Activated gamma-delta T cell treated with Interleukin-2 at 50 U/mL for 16 hours (primary cell): ENCODE measurements around the gene CTDP1.

Experiments
- DNase-seq: peaks from one replicate; pipeline ENCODE4 v3.0.0-alpha.2; 2020

CTDP1 gene

DNA sequence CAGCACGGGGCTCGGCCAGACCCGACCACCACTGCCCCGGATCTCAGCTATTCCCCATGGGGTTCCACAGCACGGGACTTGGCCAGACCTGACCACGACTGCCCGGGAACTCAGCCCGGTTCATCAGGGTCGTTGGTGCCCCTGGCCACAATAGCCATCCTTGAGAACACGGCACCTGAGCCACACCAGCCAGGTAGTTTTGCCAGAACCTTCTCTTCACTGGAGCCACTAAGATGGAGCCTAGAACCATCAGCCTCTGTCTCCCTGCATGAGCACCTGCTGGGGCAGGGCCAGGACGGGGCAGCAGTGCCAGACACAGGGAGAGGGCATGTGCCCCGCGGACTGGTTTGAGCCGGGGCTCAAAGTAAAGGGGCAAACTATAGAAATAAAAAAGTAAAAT lies 106.7 kb downstream of the CTDP1 start:
- no peak for DNase-seq

DNA sequence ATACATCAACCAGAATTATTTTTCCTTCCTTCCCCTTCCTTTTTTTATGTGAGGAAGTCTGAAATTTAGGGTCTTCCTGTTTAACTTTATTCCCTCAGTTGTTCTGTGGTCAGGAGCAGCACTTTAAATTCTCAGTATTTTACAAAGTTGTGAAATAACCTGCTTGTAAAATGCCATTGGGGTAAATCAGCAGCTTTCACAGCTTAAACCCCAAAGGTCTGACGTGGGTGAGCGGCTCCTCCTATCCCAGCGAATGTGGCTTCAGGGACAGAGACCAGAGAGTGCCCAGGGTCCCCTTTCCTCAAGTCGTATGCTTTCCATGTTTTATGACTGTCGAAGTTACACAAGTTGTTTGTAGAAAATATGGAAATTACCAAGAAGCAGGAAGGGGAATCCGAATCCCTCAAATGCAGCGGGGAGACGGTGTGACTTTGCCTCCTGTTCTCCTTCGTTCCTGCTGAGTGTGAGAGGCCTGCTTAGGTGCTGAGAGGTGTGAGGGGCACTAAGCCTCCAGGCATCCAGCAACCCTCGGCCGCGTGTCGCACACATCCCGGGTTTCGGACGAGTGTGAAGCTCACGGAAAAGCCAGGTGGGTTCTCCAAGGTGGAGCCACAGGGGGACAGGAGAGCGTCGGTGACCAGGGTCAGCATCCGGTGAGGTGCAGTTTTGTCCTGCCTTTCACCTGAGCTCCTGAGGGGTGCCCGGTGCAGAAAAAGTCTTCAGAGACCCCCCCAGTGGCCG lies 107.4 kb downstream of the CTDP1 start:
- no peak for DNase-seq

DNA sequence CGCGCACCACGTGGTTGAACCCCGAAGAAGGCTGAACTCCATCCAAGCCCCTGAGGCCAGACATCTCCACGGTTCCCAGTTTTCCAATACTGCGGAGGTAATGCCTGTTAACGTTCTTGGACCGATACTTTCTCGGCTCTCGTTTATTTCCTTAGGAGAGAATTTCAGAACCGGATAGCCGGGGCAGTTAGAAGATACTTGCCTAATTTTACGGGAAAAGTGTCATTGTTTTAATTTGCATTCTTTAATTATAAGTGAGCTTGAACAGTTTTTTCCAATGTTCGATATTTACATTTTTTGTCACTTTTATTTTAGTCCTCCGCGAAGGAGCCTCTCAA lies 107.9 kb downstream of the CTDP1 start:
- no peak for DNase-seq

DNA sequence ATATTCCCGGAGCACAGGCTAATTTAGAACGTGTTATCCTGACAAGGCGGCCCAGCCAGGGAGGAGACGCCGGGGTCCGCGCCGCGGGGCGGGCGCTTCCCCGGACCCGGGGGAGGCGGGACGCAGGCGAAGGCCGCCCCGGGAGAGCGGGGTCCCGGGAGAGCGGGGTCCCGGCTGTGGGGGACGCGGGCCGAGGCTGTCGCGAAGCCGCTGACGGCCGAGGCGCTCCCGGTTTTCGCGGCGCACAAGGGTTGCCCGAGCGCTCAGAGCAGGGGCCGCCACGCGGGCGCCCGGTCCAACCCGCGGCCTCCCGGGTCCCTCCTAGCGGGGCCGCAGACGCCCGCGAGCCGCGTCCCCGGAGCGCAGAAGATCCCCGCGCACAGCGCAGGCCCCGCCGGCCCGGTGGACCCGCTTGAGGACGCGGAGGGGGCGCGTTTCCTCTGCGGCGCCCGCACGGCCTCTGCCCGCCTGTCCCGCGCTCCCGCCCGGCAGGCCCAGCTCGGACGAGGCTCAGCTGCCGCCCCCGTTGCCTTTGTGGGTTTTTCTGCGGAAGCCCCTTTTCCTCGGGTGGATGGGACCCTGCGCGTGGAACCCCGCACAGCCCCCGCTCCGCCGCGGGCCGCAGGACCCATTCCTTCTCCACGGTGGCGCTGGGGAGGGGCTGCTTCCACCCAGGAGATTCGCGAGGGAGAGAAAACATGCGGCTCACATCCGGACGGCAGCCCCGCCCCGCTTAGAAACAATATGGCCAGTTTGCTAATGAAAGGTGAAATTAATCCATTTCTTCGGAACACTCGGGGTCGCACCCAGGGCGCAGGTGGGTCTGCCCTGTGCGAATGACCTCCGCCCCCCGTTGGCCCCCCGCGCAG lies 108.5 kb downstream of the CTDP1 start:
- no peak for DNase-seq

DNA sequence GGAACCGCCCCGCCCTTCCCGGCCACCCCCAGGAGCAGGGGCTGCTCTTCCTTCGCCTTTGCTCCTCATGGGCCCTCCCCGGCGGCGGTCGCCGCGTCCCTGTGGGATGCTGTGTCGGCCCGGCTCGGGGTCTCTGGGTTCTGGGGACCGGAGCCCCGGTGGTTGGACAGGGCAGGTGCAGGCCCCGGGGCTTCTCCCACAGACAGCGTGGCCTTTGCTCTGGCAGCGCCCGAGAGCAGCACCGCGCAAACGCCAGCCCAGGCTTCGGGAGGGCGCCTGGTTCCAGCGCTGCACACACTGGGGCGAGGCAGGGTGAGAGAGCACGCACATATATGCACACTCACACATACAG lies 109.1 kb downstream of the CTDP1 start:
- DNase-seq: no peak

DNA sequence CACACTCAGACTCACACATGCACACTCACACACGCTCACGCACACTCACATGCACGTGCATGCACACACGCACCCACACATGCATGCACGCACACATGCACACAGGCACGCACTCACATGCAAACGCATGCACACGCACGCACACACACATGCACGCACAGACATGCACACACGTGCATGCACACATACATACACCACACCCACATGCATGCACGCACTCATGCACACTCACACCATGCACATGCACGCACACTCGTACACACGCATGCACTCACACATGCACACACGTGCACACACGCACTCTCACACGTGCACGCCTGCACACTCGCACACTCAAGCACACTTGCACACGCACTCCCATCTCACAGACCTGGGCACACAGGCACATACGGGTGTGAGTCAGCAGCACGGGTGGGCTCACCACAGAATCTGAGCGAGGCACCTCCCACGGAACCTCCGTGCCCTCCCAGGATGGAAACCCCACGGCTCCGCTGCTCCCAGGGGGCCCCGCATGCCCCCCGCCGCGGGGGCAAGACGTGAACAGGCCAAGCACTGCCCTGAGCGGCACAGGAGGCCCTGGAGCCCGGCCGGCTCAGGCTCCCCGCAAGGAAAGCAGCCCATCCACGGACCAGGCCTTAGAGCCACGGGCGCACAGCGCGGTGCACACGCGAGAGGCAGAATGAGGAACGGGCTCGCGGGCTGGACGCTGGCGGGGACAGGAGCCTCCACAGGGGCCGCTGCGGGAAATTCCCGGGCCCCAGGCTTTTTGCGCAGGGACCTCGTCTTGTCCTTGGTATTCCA lies 109.7 kb downstream of the CTDP1 start:
- no peak for DNase-seq

DNA sequence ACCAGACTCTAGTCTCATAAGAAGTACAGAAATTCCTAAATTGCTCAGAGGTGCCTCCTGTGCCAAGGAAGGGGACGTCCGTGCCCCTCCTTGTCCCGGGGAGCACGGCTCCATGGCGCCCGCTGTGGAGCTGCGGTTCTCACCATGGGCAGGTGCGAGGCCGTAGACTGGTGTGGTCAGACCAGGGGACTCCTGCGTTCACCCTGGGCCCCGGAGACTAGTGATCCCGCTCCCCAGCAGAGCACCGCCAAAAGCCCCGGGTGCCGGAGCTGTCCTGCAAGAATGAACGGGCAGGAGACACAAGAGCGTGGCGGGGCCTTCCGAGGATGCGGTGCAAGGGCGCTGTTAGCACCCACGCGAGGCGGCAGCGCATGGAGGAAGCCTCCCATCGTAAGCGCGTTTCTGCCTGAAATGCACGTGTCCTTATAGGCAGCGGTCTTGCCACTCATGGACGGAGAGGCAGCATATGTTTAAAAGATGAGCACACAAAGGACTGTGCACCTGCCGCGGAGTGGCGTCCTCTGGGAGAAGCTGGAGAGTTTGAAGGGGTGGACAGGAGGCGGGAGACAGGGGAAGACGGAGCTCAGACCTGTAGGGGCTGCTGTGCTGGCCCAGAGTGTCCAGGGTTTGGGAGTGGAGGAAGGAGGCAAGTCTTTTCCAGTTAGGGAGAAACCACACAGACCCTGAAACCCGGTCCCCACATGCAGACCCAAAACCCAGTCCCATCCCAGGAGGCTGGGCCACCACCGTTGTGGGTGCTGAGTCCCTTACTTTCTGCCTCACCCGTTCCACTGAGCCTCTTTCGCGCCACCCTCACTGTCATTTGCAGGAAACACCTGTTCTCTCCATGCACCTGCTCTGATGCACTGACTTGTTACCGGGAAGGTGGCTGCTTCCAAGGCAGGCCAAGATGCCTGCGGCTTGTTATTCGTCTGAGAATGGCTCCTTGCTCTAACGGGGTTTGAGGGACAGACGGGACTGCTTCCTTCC lies 110.6 kb downstream of the CTDP1 start:
- no peak for DNase-seq

DNA sequence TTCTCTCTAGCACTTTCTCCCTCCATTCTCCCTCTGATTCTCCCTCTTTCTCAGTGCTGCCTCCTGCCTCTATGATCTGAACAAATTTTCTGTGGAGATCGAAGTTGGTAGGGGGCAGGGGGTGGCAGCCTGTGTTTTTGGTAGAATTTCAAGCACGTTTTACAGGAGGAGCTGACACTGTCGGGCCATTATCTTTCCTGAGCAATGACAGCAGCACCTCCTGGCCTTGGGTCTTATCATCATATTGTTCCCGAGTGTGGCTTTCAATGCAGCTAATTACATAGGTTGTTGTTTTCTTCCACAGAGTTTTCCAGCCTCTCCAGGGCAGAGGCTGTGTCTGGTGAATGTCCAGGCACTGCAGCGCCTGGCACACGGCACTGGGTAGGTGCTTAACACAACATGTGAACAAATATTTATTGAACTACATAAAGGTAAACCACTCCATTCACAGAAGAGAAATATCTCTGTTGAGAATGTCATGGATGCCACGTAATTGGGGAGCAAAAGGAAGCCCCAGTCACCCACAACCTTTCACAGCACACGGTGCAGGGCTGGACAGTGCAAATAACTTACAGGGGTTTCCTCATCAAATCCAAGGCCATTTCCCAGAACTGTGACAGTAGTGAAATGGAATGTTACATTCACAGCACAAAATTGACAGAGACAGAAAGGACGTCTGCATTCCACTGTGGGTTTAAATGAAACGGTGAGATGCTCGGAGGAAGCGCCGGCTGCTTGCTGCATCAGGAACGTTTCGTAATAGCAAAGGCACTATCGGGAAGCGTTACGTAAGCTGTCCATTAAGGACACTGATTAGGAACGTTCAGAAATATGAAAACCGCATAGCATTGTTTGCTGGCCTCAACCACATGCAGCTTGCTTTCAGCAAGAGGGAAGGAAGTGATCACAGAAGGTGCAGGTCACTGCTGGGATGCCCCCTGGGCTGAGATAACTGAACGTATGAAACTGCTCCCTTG lies 111.7 kb downstream of the CTDP1 start:
- DNase-seq: no peak

DNA sequence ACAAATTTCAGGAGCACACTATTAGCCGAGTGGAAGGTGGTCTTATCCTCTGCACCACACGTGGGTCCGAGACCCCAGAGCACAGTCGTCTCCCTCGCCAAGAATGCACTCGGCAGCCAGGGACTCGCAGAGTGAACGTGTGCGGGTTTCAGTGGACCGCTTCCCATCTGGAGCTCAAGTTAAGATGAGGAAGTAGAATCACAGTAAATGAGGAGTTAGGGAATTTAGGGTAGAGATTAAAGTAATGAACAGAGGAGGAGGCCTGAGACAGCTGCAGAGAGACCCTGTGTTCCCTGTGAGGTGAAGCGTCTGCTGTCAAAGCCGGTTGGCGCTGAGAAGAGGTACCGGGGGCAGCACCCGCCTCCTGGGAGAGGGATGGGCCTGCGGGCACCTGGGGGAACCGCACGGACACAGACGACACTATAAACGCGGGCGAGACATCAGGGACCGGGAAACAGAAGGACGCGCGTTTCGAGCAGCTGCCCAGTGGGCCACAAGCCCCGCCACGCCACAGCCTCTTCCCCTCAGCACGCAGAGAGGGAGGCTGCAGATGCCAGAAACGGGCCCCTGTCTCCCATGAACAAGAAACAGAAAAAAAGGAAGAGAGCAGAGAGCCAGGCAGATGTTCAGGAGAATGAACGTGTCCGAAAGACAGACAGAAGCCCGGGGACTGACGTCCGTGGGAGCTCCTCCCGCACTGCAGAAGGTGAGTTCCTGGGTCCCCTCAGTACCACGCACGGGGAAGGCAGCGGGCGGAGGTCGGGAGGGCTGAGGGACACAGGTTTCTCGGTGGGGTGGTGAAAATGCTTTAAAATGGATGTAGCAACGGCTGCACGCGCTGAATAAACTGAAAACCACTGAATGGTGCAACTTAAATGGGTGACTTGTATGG lies 112.7 kb downstream of the CTDP1 start:
- no peak for DNase-seq

DNA sequence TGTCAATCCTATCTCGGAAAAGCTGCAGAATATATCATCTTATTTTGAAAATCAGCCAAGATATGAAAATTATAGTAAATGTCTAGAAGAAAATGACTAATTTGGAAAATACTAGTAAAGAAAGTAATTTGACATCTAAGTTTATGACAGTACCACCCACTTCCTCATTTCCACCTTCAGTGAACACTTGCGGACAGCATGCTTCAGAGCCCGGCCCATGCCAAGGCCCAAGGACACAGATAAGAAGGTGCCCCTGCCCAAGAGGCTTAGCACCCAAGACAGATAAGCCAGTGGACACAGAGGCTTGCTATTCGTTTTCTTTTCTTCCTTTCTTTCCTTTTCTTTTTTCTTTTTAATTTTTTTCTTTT lies 113.4 kb downstream of the CTDP1 start:
- no peak for DNase-seq

DNA sequence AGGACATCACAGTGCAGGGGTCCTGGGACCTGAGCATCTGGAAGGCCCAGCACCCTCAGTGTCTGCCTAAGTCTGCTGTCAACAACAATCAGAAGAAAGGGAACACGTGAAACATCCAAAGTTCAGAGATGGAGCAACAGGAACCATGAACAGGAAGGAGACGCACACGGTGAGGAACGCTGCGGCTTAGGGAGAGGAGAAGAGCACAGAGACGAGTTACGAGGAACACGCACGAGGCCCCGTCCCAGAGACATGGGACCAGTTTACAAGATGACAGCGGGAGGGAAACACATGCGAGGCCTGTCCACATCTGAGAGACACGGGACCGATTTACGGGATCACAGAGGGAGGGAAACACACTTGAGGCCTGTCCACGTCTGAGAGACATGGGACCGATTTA lies 115.2 kb downstream of the CTDP1 start:
- DNase-seq: no peak

DNA sequence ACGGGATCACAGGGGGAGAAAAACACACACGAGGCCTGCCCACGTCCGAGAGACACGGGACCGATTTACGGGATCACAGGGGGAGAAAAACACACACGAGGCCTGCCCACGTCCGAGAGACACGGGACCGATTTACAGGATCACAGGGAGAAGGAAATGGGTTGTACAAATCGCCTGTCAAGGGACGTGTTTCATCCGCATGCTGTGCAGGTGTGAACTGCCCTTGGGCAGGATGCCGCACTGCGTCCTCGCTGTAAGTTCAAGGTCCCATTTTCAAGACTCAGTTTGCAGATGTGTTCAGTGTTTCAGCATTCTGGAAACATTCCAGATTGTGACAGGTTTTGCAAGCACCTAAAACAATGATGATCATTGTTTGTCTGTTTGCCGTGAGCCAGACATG lies 115.8 kb downstream of the CTDP1 start:
- DNase-seq: no peak

DNA sequence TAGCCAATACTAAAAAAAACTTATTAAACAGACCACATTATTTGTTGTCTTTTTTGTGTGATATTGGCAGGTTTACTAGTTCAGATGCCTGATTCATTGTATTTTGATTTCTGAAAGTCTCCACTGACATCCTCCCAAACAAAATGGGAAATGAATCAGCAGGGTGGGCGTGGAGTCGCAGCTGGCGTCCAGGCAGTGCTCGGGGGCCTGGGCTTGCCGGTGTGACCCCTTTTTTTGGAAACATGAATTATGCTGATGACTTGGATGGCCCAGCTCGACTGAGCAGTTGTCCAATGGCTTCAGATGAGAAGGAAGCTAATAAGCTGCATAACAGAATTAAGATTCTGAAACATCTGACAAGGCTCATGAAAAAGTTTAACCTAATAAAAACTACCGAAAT lies 116.4 kb downstream of the CTDP1 start:
- no peak for DNase-seq

DNA sequence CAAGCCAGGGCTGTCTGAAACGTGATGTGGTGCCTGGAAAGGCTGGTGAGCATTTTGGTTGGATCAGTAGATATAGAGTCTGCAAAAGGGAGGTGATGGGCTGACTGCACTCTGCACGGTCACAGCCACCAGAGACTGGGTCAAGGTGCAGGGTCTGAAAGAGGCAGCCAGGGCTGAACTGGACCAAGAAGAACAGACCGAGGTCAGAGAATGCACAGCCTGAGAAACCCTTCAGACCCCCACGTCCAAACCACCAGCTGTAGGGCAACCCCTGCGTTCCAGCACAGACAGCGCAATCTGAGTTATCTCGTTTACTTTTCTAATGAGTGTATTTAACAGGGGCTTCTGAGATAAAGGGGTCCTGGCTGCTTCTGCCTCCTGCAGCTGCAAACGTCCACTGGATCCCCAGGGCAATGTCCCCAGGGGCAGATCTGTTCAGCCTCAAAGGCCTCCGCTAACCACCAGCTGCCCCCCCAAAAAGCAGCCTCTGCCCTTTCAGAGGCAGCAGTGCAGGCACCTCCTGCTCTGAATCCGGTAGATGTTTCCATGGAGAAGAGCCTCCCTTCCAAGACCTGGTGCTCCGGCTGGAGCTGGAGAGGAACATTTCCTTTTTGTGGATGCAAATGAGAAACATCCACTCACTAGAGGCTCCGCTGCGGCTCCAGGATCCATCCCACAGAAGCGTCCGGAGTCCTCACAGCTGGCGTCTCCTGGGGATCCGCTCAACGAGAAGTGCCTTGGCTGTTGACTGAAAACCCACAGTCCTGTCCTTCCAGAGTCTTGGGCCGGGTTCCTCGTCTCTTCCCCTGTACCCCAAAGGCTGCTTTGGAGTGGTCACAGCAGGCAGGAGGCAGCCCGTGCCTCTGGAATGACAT lies 117.2 kb downstream of the CTDP1 start:
- DNase-seq: no peak

DNA sequence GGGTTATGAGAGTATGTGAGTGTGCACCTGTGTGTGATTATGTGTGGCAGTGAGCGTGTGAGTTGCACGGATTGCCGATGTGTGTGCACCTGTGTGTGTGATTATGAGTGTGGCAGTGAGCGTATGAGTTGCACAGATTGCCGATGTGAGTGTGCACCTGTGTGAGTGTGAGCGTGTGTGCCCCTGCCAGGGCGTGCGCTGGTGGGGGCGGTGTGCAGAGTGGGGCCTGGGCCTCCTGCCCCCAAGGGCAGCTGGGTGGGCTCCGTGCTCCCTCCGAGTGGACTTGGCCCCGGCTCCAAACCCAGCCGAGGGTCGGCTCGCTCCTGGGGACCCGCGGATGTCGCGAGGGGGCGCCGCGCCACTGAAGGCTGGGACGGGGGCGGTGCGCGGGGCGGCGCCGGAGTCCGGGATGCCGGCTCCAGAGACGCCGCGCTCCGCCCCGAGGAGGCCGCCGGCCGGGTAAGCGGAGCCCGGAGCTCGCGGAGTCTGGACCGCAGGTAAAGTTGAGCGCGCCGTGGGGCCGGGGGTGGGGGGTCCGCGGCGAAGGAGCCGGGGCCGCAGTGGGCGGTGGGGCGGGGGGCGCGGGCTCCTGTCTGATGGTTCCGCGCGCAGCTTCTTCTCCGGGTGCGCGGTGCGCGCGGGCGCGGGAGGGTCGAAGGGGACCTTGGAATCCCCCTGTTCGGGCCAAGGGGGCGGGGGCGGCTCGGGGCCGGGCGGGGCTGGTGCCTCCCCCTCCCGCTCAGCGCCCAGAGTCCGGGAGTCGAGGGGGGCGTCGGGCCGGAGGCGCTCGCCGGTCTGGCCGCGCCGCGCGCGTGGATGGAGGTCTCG lies 118.1 kb downstream of the CTDP1 start, which contains the start of gene KCNG2:
TSS of gene KCNG2 (plus strand) at position 421 of the 828 bp plus-strand sequence. CDS start 65,730 bp downstream, outside the sequence.
- no peak for DNase-seq

DNA sequence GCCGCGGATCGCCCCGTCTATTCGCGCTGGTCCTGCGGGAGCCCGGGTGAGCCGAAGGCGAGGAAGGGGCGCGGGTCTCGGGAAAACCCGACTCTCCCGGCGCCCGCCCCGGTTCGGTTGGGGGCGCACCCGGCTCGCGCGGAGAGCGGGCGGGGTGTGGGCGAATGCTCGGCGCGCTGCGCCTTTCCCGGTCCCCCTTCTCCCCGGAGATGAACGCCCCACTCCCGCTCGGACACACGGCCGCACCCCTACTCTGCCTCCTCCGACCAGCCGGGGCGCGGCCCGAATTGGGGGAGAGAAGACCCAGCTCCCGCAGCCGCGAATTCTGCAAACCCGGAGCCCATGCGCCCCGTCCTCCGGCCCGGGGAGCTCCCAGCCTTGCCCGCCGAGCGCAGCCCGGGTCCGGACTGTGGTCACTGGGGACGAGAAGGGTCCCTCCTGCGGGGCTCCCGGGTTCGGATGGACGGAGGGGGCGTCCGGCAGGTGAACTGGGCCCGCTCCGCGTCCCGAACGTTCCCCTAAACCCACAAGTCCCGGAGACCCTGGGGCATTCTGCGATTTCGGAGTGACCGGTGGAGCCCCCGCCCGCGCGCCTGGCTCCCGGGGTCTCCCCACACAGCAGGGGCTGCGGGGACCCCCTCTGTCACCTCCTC lies 118.9 kb downstream of the CTDP1 start:
- DNase-seq: no peak

DNA sequence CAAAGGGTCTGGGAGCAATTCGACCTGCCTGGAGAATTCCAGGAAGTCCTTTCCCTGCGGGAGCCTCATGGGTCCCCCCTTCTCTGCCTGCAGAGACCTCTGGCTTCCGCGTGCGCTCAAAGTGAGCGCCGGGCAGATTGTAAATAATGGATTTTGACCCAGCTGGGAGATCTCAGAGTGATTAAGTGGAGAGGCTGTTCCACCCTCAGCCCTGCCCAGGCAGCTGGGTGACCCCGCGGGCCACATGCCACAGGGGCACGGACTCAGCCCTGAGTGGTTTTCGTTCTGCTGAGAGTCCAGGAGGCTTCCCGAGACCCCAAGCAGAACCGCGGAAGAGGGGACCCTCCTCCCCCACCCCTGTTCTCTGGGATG lies 119.4 kb downstream of the CTDP1 start:
- no peak for DNase-seq
